Endothelial cell of umbilical vein (primary cell): Measurements from ENCODE around the gene BGN. TPM values are rescaled to one million over a fixed set of nuclear protein-coding genes. Genes with fewer than 3 reads are reported as not detected.

Experiments used
- BruUV-seq: library from RNA; stranded (reverse); fragments of 400-500 nt; replicated peaks from 2 replicates; lab custom pipeline; 2021; lab: Mats Ljungman, UMichigan
- CTCF ChIA-PET: fragments of 300-600, 350-600 bp; sonication (Branson Sonifier 250); formaldehyde crosslinking; loops from one replicate; lab custom pipeline; 2021; ENCODE audit warnings: antibody characterized with exemption, inconsistent platforms; lab: Charles Lee
- POLR2A ChIA-PET: fragments of 300-600, 350-600 bp; sonication (Branson Sonifier 250); formaldehyde crosslinking; loops from one replicate; lab custom pipeline; 2021; ENCODE audit warnings: antibody characterized with exemption, inconsistent platforms; lab: Charles Lee
- DNase-seq: peaks from one replicate; pipeline ENCODE4 v3.0.0-alpha.2; 2011; ENCODE audit warnings: low read depth, low spot score
- FAIRE-seq: peaks from 2 replicates; lab custom pipeline; 2011; peaks lifted over from hg19 to GRCh38; lab: Jason Lieb, UNC
- H2AFZ ChIP-seq: 2 replicates; pipeline ENCODE4 v1.6.0; 2012; ENCODE audit warnings: low read depth, low read length, control low read depth, inconsistent platforms
- H3K27ac ChIP-seq: 2 replicates; pipeline ENCODE4 v1.5.1; 2011; ENCODE audit warnings: low read depth, mild to moderate bottlenecking, control low read depth, low read length, moderate library complexity; ENCODE audit not compliant: insufficient read depth
- H3K27me3 ChIP-seq, 2 experiments: 2 replicates each; pipeline versions ENCODE4 v1.6.0 to v1.6.1; 2011; ENCODE audit warnings: low read length in 2 of 2, mixed read lengths in 1 of 2; ENCODE audit not compliant: control insufficient read depth in 2 of 2, insufficient read depth in 2 of 2
- H3K36me3 ChIP-seq, 2 experiments: 2 replicates in 1 of 2; 3 replicates in 1 of 2; pipeline ENCODE4 v1.5.1; 2011; ENCODE audit warnings: low read length in 2 of 2, mild to moderate bottlenecking in 1 of 2, moderate library complexity in 1 of 2; ENCODE audit not compliant: control insufficient read depth in 2 of 2, insufficient read depth in 2 of 2; ENCODE audit errors: extremely low read depth in 1 of 2
- H3K4me1 ChIP-seq: 3 replicates; pipeline ENCODE4 v1.5.1; 2011; ENCODE audit warnings: mild to moderate bottlenecking, low read length; ENCODE audit not compliant: control insufficient read depth, insufficient read depth; ENCODE audit errors: extremely low read depth
- H3K4me2 ChIP-seq: 2 replicates; pipeline ENCODE4 v1.6.1; 2011; ENCODE audit warnings: low read length, control low read depth, mixed read lengths; ENCODE audit not compliant: insufficient read depth
- H3K4me3 ChIP-seq, 3 experiments: fragments of 200-600 bp in 1 of 3; sonication (generic), shearing (Covaris generic) in 1 of 3; replicated peaks in 1 of 3; 2 replicates each; pipeline ENCODE4 v1.5.1; 2011 to 2016; ENCODE audit warnings: control low read depth in 3 of 3, low read length in 3 of 3, mild to moderate bottlenecking in 2 of 3, inconsistent platforms in 1 of 3, low read depth in 1 of 3, moderate library complexity in 1 of 3; ENCODE audit not compliant: insufficient read depth in 1 of 3
- H3K79me2 ChIP-seq: 2 replicates; pipeline ENCODE4 v1.6.0; 2012; ENCODE audit warnings: low read length, inconsistent platforms; ENCODE audit not compliant: control insufficient read depth, insufficient read depth
- H3K9ac ChIP-seq: replicated peaks from 2 replicates; pipeline ENCODE3; 2011; ENCODE audit warnings: low read length, control low read depth; ENCODE audit not compliant: insufficient read depth; ENCODE audit errors: extremely low read depth
- H3K9me1 ChIP-seq: replicated peaks from 3 replicates; pipeline ENCODE4 v1.6.0; 2011; ENCODE audit warnings: mild to moderate bottlenecking, low read length; ENCODE audit not compliant: control insufficient read depth, insufficient read depth; ENCODE audit errors: extremely low read depth
- H3K9me3 ChIP-seq: replicated peaks from 2 replicates; pipeline ENCODE4 v1.5.1; 2012; ENCODE audit warnings: low read length, inconsistent platforms; ENCODE audit not compliant: control insufficient read depth, insufficient read depth
- H4K20me1 ChIP-seq: replicated peaks from 2 replicates; pipeline ENCODE3; 2011; ENCODE audit warnings: mild to moderate bottlenecking, low read length; ENCODE audit not compliant: control insufficient read depth, insufficient read depth; ENCODE audit errors: extremely low read depth
- EZH2 ChIP-seq: IDR thresholded peaks from 2 replicates; pipeline ENCODE4 v1.6.1; 2012; ENCODE audit warnings: borderline replicate concordance, low read depth, mild to moderate bottlenecking, moderate library complexity, low read length, inconsistent platforms; ENCODE audit not compliant: severe bottlenecking
- FOS ChIP-seq: IDR thresholded peaks from 2 replicates; pipeline ENCODE4 v1.6.1; 2011; ENCODE audit warnings: mild to moderate bottlenecking, low read length, moderate library complexity, borderline replicate concordance; ENCODE audit not compliant: insufficient read depth
- GATA2 ChIP-seq: IDR thresholded peaks from 2 replicates; pipeline ENCODE4 v1.7.0; 2011; ENCODE audit warnings: low read depth, mild to moderate bottlenecking, moderate library complexity, mixed read lengths, low read length; ENCODE audit not compliant: insufficient read length, insufficient read depth
- JUN ChIP-seq: IDR thresholded peaks from 2 replicates; pipeline ENCODE4 v1.6.1; 2011; ENCODE audit warnings: borderline replicate concordance, low read depth; ENCODE audit not compliant: insufficient read length, insufficient read depth
- MYC ChIP-seq: IDR thresholded peaks from one replicate; pipeline ENCODE4 v1.6.1; 2011; ENCODE audit warnings: mild to moderate bottlenecking, low read depth, low read length
- POLR2A ChIP-seq: IDR thresholded peaks from 2 replicates; pipeline ENCODE4 v1.6.1; 2012; ENCODE audit warnings: low read depth, mild to moderate bottlenecking, control low read depth, low read length
- POLR2AphosphoS5 ChIP-seq: IDR thresholded peaks from 2 replicates; pipeline ENCODE4 v1.6.1; 2012; ENCODE audit warnings: low read depth, mild to moderate bottlenecking, control low read depth, low read length, moderate library complexity; ENCODE audit not compliant: insufficient read depth
- dilution Hi-C: fragments of 300-500 bp; cut with MboI; formaldehyde crosslinking; loops from one replicate; pipeline ENCODE4 v1.15.0; 2019; ENCODE audit warnings: low sequenced_read_pairs; ENCODE audit not compliant: extremely low pct_ligation_motif_present
- intact Hi-C: fragments of 100-400 bp; cut with micrococcal nuclease; formaldehyde crosslinking; loops from one replicate; pipeline ENCODE4 v1.10.0; 2022
- polyA plus RNA-seq, 4 experiments: library from polyadenylated mRNA; depleted of rRNA in 3 of 4; stranded (reverse) in 3 of 4; unstranded in 1 of 4; fragments of >200 nt; gene quantifications; 2 replicates each; pipeline versions ENCODE4 v1.2.1 to v1.2.3, GENCODE V29; 2011 to 2012; ENCODE audit warnings: missing spikeins in 1 of 4
- total RNA-seq: library from RNA; stranded (reverse); gene quantifications from 2 replicates; pipeline ENCODE4 v1.2.3, GENCODE V29; 2021
- TF ChIP-seq, protein P1 (sequence below), 2 donors: IDR thresholded peaks; 1 replicate in 1 of 2; 2 replicates in 1 of 2; pipeline ENCODE4 v1.5.1; 2011; ENCODE audit warnings: low read length in 2 of 2, mild to moderate bottlenecking in 2 of 2, moderate library complexity in 2 of 2, control low read depth in 1 of 2, inconsistent platforms in 1 of 2, low read depth in 1 of 2; ENCODE audit not compliant: insufficient read depth in 1 of 2; ENCODE audit errors: extremely low read depth in 1 of 2
- TF ChIP-seq, protein P2 (sequence below): IDR thresholded peaks from 2 replicates; pipeline ENCODE4 v1.6.1; 2011; ENCODE audit not compliant: insufficient read depth, insufficient read length

The BGN gene
- total and polyA plus RNA-seq, 2 donors (not counting 3 experiments of a cell fraction or from before 2014, with no cell fraction given) = 479 to 879 TPM

DNA sequence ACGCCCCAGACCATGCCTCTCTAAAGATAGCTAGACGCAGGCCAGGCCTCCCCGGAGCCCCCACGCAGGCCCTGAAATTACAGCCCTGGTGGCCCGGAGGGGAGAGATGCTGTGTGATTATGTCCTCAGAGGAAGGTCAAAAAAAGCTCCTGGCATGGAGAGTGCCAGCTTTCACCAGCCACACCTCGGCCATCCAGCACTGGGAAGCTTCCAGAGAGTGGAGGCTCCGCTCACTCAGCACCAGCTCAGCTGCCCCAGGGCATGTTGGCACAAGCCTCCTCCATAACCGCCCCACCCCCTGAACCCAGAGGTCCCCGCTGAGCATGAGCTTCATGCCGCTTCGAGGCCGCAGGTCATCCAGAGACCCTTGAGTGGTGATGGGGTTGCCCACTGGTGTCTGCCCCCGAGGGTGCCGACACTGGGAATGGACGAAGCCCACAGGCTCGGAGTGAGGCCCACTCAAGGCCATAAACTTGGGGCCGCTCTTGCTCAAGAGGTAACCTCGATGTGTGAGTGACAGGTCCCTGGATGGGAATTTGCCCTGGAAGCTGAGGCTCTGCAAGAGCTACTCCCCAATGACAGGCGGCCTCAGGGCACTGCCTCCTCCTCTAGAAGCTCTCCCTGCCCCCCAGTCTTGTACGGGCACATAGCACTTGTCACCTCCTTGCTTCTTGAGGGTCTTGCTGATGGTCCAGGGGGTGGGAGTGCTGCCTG lies 4.4 kb upstream of the BGN start:
- no peaks in the 10 kb centered on the region for H3K27me3 ChIP-seq
- ChIA-PET POLR2A (interaction anchor here (1.4 to 1.7 kb wide), 2 partner anchors 14 to 18 kb away, joined by 4 to 7 read pairs; no protein-coding TSS in a partner anchor), CTCF (interaction anchor here (1.0 to 9.4 kb wide), 3 partner anchors 14 to 29 kb away, joined by 3 to 189 read pairs (median 16); partner anchors contain the start of gene HAUS7)
- no peak for FAIRE-seq
- BruUV-seq = no TSS peak
- peaks cover 3% of the 10 kb centered on the region for H3K79me2 ChIP-seq
- no peaks in the 10 kb centered on the region for H3K9me1 ChIP-seq
- no peaks in the 10 kb centered on the region for H4K20me1 ChIP-seq
- no peaks in the 10 kb centered on the region for H3K36me3 ChIP-seq
- H3K4me2 ChIP-seq = no peak overlapping the region
- TF ChIP-seq POLR2AphosphoS5 (no peak), GATA2 (no peak)
- H3K9ac ChIP-seq = no peak overlapping the region
- no peak for DNase-seq
- no peak overlapping the region for H2AFZ ChIP-seq
- H3K9me3 ChIP-seq = no peaks in the 10 kb centered on the region
- intact Hi-C loops (no loop called here), dilution Hi-C loops (no loop called here)
- no peak overlapping the region for H3K27ac ChIP-seq
- H3K4me3 ChIP-seq = no peak overlapping the region
- H3K4me1 ChIP-seq = peaks cover 57% of the 10 kb centered on the region

DNA sequence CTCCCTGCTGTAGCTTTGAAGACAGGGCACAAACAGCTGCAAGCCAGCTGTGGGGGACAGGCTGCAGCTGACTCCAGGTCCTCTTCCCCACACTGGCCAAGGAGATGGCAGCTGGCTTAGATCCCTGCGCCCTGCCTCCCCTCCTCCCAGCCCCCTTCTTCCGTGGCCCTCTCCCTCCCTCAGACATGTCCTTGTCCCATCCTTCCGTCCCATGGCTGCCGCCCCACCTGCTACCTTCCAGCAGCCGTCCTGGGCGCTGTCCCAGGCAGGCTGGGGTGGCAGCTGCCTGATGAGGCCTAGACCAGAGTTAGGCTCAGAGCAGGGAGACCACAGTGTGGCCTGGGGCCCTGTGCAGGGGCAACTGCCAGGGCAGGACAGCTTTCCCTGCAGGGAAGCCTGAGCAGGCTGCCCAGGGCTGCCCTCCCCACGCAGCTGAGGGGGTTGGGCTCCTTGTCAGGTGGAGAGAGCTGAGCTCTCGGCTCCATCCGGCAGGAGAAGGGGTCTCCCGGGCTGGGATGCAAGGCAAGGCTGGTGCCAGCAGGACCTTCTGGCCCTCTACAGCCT lies 3.3 kb upstream of the BGN start:
- DNase-seq = no peak
- Histone ChIP-seq H3K9me3 (no peaks in the 10 kb centered on the region), H3K4me1 (peaks cover 57% of the 10 kb centered on the region), H3K4me3 (no peak overlapping the region), H3K4me2 (peak overlapping the region; percentile 2), H2AFZ (no peak overlapping the region), H3K9ac (no peak overlapping the region), H3K9me1 (no peaks in the 10 kb centered on the region), H3K27me3 (no peaks in the 10 kb centered on the region), H3K79me2 (peaks cover 13% of the 10 kb centered on the region), H3K36me3 (no peaks in the 10 kb centered on the region), H3K27ac (peak overlapping the region; percentile 43), H4K20me1 (no peaks in the 10 kb centered on the region)
- FAIRE-seq = no peak
- BruUV-seq = no TSS peak
- ChIA-PET POLR2A (interaction anchor here (0.7 to 1.7 kb wide), 3 partner anchors 15 to 19 kb away, joined by 4 to 12 read pairs (median 7); no protein-coding TSS in a partner anchor), CTCF (interaction anchor here (1.4 to 9.4 kb wide), 3 partner anchors 15 to 31 kb away, joined by 7 to 189 read pairs (median 13); partner anchors contain the start of gene HAUS7)
- TF ChIP-seq EZH2 (no peak), MYC (no peak), GATA2 (no peak), JUN (no peak), POLR2A (no peak), POLR2AphosphoS5 (no peak), FOS (no peak)
- TF ChIP-seq, protein P1, sequence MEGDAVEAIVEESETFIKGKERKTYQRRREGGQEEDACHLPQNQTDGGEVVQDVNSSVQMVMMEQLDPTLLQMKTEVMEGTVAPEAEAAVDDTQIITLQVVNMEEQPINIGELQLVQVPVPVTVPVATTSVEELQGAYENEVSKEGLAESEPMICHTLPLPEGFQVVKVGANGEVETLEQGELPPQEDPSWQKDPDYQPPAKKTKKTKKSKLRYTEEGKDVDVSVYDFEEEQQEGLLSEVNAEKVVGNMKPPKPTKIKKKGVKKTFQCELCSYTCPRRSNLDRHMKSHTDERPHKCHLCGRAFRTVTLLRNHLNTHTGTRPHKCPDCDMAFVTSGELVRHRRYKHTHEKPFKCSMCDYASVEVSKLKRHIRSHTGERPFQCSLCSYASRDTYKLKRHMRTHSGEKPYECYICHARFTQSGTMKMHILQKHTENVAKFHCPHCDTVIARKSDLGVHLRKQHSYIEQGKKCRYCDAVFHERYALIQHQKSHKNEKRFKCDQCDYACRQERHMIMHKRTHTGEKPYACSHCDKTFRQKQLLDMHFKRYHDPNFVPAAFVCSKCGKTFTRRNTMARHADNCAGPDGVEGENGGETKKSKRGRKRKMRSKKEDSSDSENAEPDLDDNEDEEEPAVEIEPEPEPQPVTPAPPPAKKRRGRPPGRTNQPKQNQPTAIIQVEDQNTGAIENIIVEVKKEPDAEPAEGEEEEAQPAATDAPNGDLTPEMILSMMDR (IDR thresholded peaks at IDR 0.05; ENCODE audit: extremely low read depth in 1 of 2, insufficient read depth in 1 of 2, low read depth in 1 of 2, low read length in 2 of 2) = no peak
- TF ChIP-seq, protein P2, sequence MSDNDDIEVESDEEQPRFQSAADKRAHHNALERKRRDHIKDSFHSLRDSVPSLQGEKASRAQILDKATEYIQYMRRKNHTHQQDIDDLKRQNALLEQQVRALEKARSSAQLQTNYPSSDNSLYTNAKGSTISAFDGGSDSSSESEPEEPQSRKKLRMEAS = no peak
- dilution Hi-C loops (no loop called here), intact Hi-C loops (no loop called here)
